A673 (cell line): ENCODE data around the gene SLC25A38. TPM values are rescaled to one million over a fixed set of nuclear protein-coding genes. Genes with fewer than 3 reads are reported as not detected.
"Not testable (repeated sequence)": the region's sequence is repeated elsewhere in the genome, so short reads cannot be mapped to it uniquely, and the experiment has no call there.

Experiments
- BruUV-seq: library from RNA; stranded (reverse); fragments of 400-500 nt; replicated peaks from 2 replicates; lab custom pipeline; 2021; lab: Mats Ljungman, UMichigan
- CTCF ChIA-PET: fragments of 300-600 bp; sonication (Branson Sonifier 250); formaldehyde crosslinking; loops from one replicate; lab custom pipeline; 2022; ENCODE audit warnings: antibody characterized with exemption; lab: Charles Lee
- POLR2A ChIA-PET: fragments of 300-600 bp; sonication (Branson Sonifier 250); formaldehyde crosslinking; loops from one replicate; lab custom pipeline; 2022; ENCODE audit warnings: antibody characterized with exemption; ENCODE audit not compliant: low non-redundant PET; lab: Charles Lee
- DNase-seq: peaks from one replicate; pipeline ENCODE4 v3.0.0-alpha.2; 2015; ENCODE audit warnings: low spot score
- H3K27ac ChIP-seq: fragments of 200-600 bp; sonication (generic); 2 replicates; pipeline ENCODE4 v1.5.1; 2016; ENCODE audit warnings: mixed run types, low read depth, mild to moderate bottlenecking, mixed read lengths, antibody characterized with exemption, low read length; ENCODE audit not compliant: poor library complexity, severe bottlenecking
- H3K27me3 ChIP-seq: fragments of 200-600 bp; sonication (generic); replicated peaks from 2 replicates; pipeline ENCODE4 v1.6.1; 2017; ENCODE audit warnings: mixed run types, low read depth, mild to moderate bottlenecking, mixed read lengths, antibody characterized with exemption, low read length; ENCODE audit not compliant: insufficient read depth, poor library complexity
- H3K36me3 ChIP-seq: fragments of 200-600 bp; sonication (generic); 2 replicates; pipeline ENCODE4 v1.6.1; 2016; ENCODE audit warnings: mixed run types, mild to moderate bottlenecking, mixed read lengths, antibody characterized with exemption, low read length; ENCODE audit not compliant: insufficient read depth, poor library complexity, severe bottlenecking
- H3K4me1 ChIP-seq: fragments of 200-600 bp; sonication (generic); 2 replicates; pipeline ENCODE4 v1.6.1; 2017; ENCODE audit warnings: mixed run types, mild to moderate bottlenecking, mixed read lengths, antibody characterized with exemption, low read length; ENCODE audit not compliant: insufficient read depth, poor library complexity, severe bottlenecking
- H3K4me3 ChIP-seq: fragments of 200-600 bp; sonication (generic); 2 replicates; pipeline ENCODE4 v1.5.1; 2016; ENCODE audit warnings: low read depth, mixed run types, mild to moderate bottlenecking, mixed read lengths, low read length; ENCODE audit not compliant: poor library complexity, severe bottlenecking
- H3K9me3 ChIP-seq: fragments of 200-600 bp; sonication (generic); 2 replicates; pipeline ENCODE4 v1.6.1; 2016; ENCODE audit warnings: mixed run types, low read depth, mild to moderate bottlenecking, mixed read lengths, antibody characterized with exemption, low read length; ENCODE audit not compliant: poor library complexity, severe bottlenecking
- CTCF ChIP-seq: fragments of 300-800, 200-600 bp; sonication (generic); conservative IDR thresholded peaks from 2 replicates; pipeline ENCODE4 v1.5.1; 2017; ENCODE audit warnings: low read depth, mild to moderate bottlenecking, antibody characterized with exemption, low read length, moderate library complexity, mixed read lengths
- EZH2 ChIP-seq: fragments of 200-600 bp; sonication (generic); IDR thresholded peaks from 2 replicates; pipeline ENCODE4 v1.6.1; 2017; ENCODE audit warnings: borderline replicate concordance, low read depth, mild to moderate bottlenecking, mixed read lengths, antibody characterized with exemption, low read length; ENCODE audit not compliant: poor library complexity, severe bottlenecking
- intact Hi-C: fragments of 100-400 bp; cut with micrococcal nuclease; formaldehyde crosslinking; loops from one replicate; pipeline ENCODE4 v1.10.0; 2022; ENCODE audit not compliant: unreplicated experiment
- total RNA-seq: library from RNA; stranded (reverse); gene quantifications from 2 replicates; pipeline ENCODE4 v1.2.3, GENCODE V29; 2021

SLC25A38 gene
- total RNA-seq, 1 experiment from 2014 or later: 13.7 TPM

- no peak for TF ChIP-seq EZH2
- no peak for DNase-seq
- ChIA-PET POLR2A (no interaction called here), CTCF (no interaction called here)
- Histone ChIP-seq H3K27ac (no peak overlapping the region), H3K4me3 (no peak overlapping the region), H3K36me3 (peaks cover 49% of the 10 kb centered on the region), H3K27me3 (no peaks in the 10 kb centered on the region), H3K9me3 (no peaks in the 10 kb centered on the region), H3K4me1 (no peaks in the 10 kb centered on the region)
- BruUV-seq: no TSS peak
- intact Hi-C loops: no loop called here
Measured at GRCh38 chr3:39413691-39414420, 30.7 kb downstream of the SLC25A38 start.

- ChIA-PET CTCF (no interaction called here), POLR2A (no interaction called here)
- no peak for DNase-seq
- TF ChIP-seq EZH2: no peak
- TF ChIP-seq CTCF: no peak
- Histone ChIP-seq H3K4me3 (no peak overlapping the region), H3K36me3 (peaks cover 43% of the 10 kb centered on the region), H3K27me3 (no peaks in the 10 kb centered on the region), H3K4me1 (no peaks in the 10 kb centered on the region), H3K9me3 (no peaks in the 10 kb centered on the region), H3K27ac (no peak overlapping the region)
- BruUV-seq: no TSS peak
- intact Hi-C loops: no loop called here
Measured at GRCh38 chr3:39414421-39414907, 31.3 kb downstream of the SLC25A38 start.

GRCh38 chr3:39415302-39415701, 32.1 kb downstream of the SLC25A38 start:
- H3K4me1 ChIP-seq, CTCF ChIA-PET, H3K27me3 ChIP-seq, POLR2A ChIA-PET, H3K27ac ChIP-seq, H3K4me3 ChIP-seq, intact Hi-C loops, H3K9me3 ChIP-seq, BruUV-seq, DNase-seq: not testable (repeated sequence)
- H3K36me3 ChIP-seq: peaks cover 35% of the 10 kb centered on the region

GRCh38 chr3:39415983-39416382, 32.8 kb downstream of the SLC25A38 start:
- ChIA-PET CTCF (no interaction called here), POLR2A (no interaction called here)
- no peak overlapping the region for H3K4me3 ChIP-seq
- H3K36me3 ChIP-seq: peaks cover 30% of the 10 kb centered on the region
- DNase-seq: no peak
- no peak overlapping the region for H3K27ac ChIP-seq
- no TSS peak for BruUV-seq
- intact Hi-C loops: no loop called here
- no peaks in the 10 kb centered on the region for H3K4me1 ChIP-seq
- H3K9me3 ChIP-seq: no peaks in the 10 kb centered on the region
- no peaks in the 10 kb centered on the region for H3K27me3 ChIP-seq
- TF ChIP-seq EZH2 (no peak), CTCF (no peak)

GRCh38 chr3:39416998-39417397, 33.8 kb downstream of the SLC25A38 start:
- intact Hi-C loops: loop anchor here (1.0 kb wide), 1 partner anchor 81 kb away; no protein-coding TSS in a partner anchor
- H3K27ac ChIP-seq, BruUV-seq, H3K4me1 ChIP-seq, DNase-seq, H3K4me3 ChIP-seq, H3K9me3 ChIP-seq, H3K27me3 ChIP-seq, POLR2A ChIA-PET: not testable (repeated sequence)
- peaks cover 20% of the 10 kb centered on the region for H3K36me3 ChIP-seq
- CTCF ChIA-PET: interaction anchor here (0.8 kb wide), 1 partner anchor 82 kb away, joined by 3 read pairs; no protein-coding TSS in a partner anchor
